PC-9 (cell line): ENCODE results near the gene METTL5. TPM values are rescaled to one million over a fixed set of nuclear protein-coding genes. Genes with fewer than 3 reads are reported as not detected.

Experiments used
- BruUV-seq: library from RNA; stranded (reverse); fragments of 400-500 nt; replicated peaks from 2 replicates; lab custom pipeline; 2021; lab: Mats Ljungman, UMichigan
- CTCF ChIA-PET: fragments of 300-600 bp; sonication (Branson Sonifier 250); formaldehyde crosslinking; loops from one replicate; lab custom pipeline; 2022; ENCODE audit warnings: antibody characterized with exemption; lab: Charles Lee
- POLR2A ChIA-PET: fragments of 300-600 bp; sonication (Branson Sonifier 250); formaldehyde crosslinking; loops from one replicate; lab custom pipeline; 2022; ENCODE audit warnings: antibody characterized with exemption; ENCODE audit not compliant: unreplicated experiment; lab: Charles Lee
- DNase-seq, 2 experiments: peaks; one replicate each; pipeline versions ENCODE4 v3.0.0 to v3.0.0-alpha.2; 2015 to 2022; ENCODE audit warnings: mixed read lengths in 1 of 2
- H2AFZ ChIP-seq: fragments of 200-600 bp; sonication (generic); 2 replicates; pipeline ENCODE4 v1.8.1; 2017; ENCODE audit warnings: antibody characterized with exemption
- H3F3A ChIP-seq: fragments of 200-600 bp; sonication (generic); 2 replicates; pipeline ENCODE4 v1.8.1; 2017; ENCODE audit warnings: antibody characterized with exemption, mild to moderate bottlenecking, low read depth; ENCODE audit not compliant: insufficient read depth
- H3K27ac ChIP-seq: fragments of 200-600 bp; sonication (generic); 2 replicates; pipeline ENCODE4 v1.6.1; 2016; ENCODE audit warnings: mixed run types
- H3K27me3 ChIP-seq: fragments of 200-600 bp; sonication (generic); 2 replicates; pipeline ENCODE4 v1.6.1; 2016; ENCODE audit warnings: low read depth, mixed run types; ENCODE audit not compliant: insufficient read depth
- H3K36me3 ChIP-seq: fragments of 200-600 bp; sonication (generic); 2 replicates; pipeline ENCODE4 v1.6.1; 2016; ENCODE audit warnings: low read depth, mixed run types
- H3K4me1 ChIP-seq: fragments of 200-600 bp; sonication (generic); replicated peaks from 2 replicates; pipeline ENCODE4 v1.6.1; 2016; ENCODE audit warnings: mixed run types; ENCODE audit not compliant: insufficient read depth
- H3K4me2 ChIP-seq: fragments of 200-600 bp; sonication (generic); 2 replicates; pipeline ENCODE4 v1.6.1; 2017; ENCODE audit warnings: mixed run types
- H3K4me3 ChIP-seq: fragments of 200-600 bp; sonication (generic); 2 replicates; pipeline ENCODE4 v1.6.1; 2016; ENCODE audit warnings: mixed run types
- H3K79me2 ChIP-seq: fragments of 200-600 bp; sonication (generic); 2 replicates; pipeline ENCODE4 v1.6.1; 2017; ENCODE audit warnings: low read depth, mixed run types
- H3K9me2 ChIP-seq: fragments of 200-600 bp; sonication (generic); 2 replicates; pipeline ENCODE4 v1.8.1; 2017; ENCODE audit warnings: mild to moderate bottlenecking; ENCODE audit not compliant: insufficient read depth
- H3K9me3 ChIP-seq: fragments of 200-600 bp; sonication (generic); 2 replicates; pipeline ENCODE4 v1.8.1; 2016; ENCODE audit warnings: low read depth; ENCODE audit not compliant: insufficient read depth
- H4K20me1 ChIP-seq: fragments of 200-600 bp; sonication (generic); 2 replicates; pipeline ENCODE4 v1.8.1; 2017; ENCODE audit not compliant: insufficient read depth
- EZH2 ChIP-seq: fragments of 200-600 bp; sonication (generic); IDR thresholded peaks from 2 replicates; pipeline ENCODE4 v1.8.0; 2017; ENCODE audit warnings: antibody characterized with exemption, low read depth
- intact Hi-C: fragments of 100-400 bp; cut with micrococcal nuclease; formaldehyde crosslinking; loops from one replicate; pipeline ENCODE4 v1.10.0; 2022; ENCODE audit not compliant: unreplicated experiment
- total RNA-seq: library from RNA; stranded (reverse); gene quantifications from 2 replicates; pipeline ENCODE4 v1.2.3, GENCODE V29; 2021
- TF ChIP-seq, protein P1 (sequence below): fragments of 200-600 bp; sonication (generic); conservative IDR thresholded peaks from 2 replicates; pipeline ENCODE4 v1.6.1; 2017; ENCODE audit warnings: mixed run types, antibody characterized with exemption, mild to moderate bottlenecking, moderate library complexity

The METTL5 gene
- total RNA-seq, 1 experiment from 2014 or later: 51.1 TPM

DNA sequence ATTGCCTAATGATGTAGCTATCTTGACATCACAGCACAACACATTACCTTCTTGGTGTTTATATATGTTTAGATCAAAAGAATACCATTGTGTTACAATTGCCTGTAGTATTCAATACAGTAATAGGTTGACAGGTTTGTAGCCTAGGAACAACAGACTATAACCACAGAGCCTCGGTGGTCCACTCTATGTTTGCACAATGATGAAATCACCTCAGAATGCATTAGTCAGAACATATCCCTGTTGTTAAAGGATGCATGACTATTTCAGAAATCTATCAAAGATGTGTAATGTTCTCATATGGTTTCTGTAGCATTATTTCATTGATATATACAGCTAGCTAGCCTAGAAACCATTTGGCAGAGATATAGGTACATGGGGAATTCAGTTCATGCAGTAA, 8.9 kb downstream of the METTL5 start:
- Histone ChIP-seq H3K27me3 (no peaks in the 10 kb centered on the region), H3K4me2 (no peak overlapping the region), H3K36me3 (peaks cover 18% of the 10 kb centered on the region), H2AFZ (no peak overlapping the region), H3K4me3 (no peak overlapping the region), H3K4me1 (no peaks in the 10 kb centered on the region), H3K9me2 (no peaks in the 10 kb centered on the region), H3F3A (peaks cover 5% of the 10 kb centered on the region; the same call in 1 of the 2 replicates), H4K20me1 (no peaks in the 10 kb centered on the region), H3K27ac (no peak overlapping the region), H3K9me3 (no peaks in the 10 kb centered on the region), H3K79me2 (no peaks in the 10 kb centered on the region; the same call in 1 of the 2 replicates)
- ChIA-PET POLR2A (no interaction called here), CTCF (no interaction called here)
- peak in 1 of 2 experiments; percentile 62 for DNase-seq
- no peak for TF ChIP-seq EZH2
- TF ChIP-seq, protein P1, sequence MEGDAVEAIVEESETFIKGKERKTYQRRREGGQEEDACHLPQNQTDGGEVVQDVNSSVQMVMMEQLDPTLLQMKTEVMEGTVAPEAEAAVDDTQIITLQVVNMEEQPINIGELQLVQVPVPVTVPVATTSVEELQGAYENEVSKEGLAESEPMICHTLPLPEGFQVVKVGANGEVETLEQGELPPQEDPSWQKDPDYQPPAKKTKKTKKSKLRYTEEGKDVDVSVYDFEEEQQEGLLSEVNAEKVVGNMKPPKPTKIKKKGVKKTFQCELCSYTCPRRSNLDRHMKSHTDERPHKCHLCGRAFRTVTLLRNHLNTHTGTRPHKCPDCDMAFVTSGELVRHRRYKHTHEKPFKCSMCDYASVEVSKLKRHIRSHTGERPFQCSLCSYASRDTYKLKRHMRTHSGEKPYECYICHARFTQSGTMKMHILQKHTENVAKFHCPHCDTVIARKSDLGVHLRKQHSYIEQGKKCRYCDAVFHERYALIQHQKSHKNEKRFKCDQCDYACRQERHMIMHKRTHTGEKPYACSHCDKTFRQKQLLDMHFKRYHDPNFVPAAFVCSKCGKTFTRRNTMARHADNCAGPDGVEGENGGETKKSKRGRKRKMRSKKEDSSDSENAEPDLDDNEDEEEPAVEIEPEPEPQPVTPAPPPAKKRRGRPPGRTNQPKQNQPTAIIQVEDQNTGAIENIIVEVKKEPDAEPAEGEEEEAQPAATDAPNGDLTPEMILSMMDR: no peak
- BruUV-seq: no TSS peak
- intact Hi-C loops: no loop called here

DNA sequence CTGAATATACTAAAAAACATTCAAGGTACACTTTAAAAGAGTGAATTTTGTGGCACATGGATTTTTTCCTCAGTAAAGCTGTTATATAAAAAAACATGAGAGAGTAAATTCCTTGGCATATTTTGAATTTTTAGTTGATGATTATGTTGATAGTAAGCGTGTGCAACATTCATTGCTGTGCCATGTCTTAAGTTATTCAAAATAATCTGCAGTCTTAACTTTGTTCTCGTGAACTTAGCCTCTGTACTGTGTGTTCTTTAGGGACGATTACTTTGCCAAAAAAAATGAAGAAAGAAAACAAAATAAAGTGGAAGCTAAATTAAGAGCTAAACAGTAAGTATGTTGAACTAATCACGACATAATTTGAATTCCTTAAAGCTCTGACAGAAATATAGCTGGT, 16.5 kb downstream of the METTL5 start:
- Histone ChIP-seq H3F3A (peaks cover 14% of the 10 kb centered on the region), H2AFZ (no peak overlapping the region), H3K79me2 (peaks cover 7% of the 10 kb centered on the region; the same call in 1 of the 2 replicates), H3K36me3 (peaks cover 31% of the 10 kb centered on the region), H3K9me3 (no peaks in the 10 kb centered on the region), H3K4me3 (no peak overlapping the region), H3K9me2 (no peaks in the 10 kb centered on the region), H3K4me2 (no peak overlapping the region), H3K27me3 (no peaks in the 10 kb centered on the region), H3K27ac (no peak overlapping the region), H4K20me1 (peaks cover 3% of the 10 kb centered on the region; the same call in 1 of the 2 replicates), H3K4me1 (no peaks in the 10 kb centered on the region)
- BruUV-seq: no TSS peak
- intact Hi-C loops: no loop called here
- no peak for DNase-seq
- no peak for TF ChIP-seq EZH2
- TF ChIP-seq, protein P1: no peak
- ChIA-PET POLR2A (no interaction called here), CTCF (no interaction called here)

DNA sequence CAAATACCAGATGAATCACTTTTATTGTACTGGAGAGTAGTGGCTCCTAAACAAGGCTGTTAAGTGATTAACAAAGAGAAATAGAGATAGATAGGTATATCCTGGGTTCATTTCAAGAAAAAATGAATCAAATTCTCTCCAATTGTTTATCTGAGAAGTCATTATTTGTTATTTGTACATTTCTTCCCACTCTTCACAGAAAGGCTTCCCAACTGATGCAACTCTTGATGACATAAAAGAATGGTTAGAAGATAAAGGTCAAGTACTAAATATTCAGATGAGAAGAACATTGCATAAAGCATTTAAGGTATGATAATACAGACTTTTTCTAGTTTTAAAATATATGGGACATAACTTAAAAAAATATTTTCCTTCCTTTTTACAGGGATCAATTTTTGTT, 18.1 kb downstream of the METTL5 start:
- Histone ChIP-seq H3K27me3 (no peaks in the 10 kb centered on the region), H3K9me2 (no peaks in the 10 kb centered on the region), H4K20me1 (peaks cover 3% of the 10 kb centered on the region; the same call in 1 of the 2 replicates), H3K4me3 (no peak overlapping the region), H3K79me2 (peaks cover 22% of the 10 kb centered on the region), H3K4me1 (no peaks in the 10 kb centered on the region), H3K27ac (no peak overlapping the region), H2AFZ (no peak overlapping the region), H3K36me3 (peaks cover 29% of the 10 kb centered on the region), H3F3A (peaks cover 14% of the 10 kb centered on the region), H3K4me2 (no peak overlapping the region), H3K9me3 (no peaks in the 10 kb centered on the region)
- POLR2A ChIA-PET: no interaction called here
- BruUV-seq: no TSS peak
- no peak for DNase-seq
- TF ChIP-seq, protein P1: no peak
- no peak for TF ChIP-seq EZH2
- CTCF ChIA-PET: no interaction called here
- intact Hi-C loops: no loop called here
